Retinal pigment epithelial cell (primary cell): ENCODE results near the gene MYLIP.

Source experiments
- DNase-seq: peaks from one replicate; pipeline ENCODE4 v3.0.0-alpha.2; 2010; ENCODE audit warnings: low read depth
- H3K4me3 ChIP-seq: 2 replicates; pipeline ENCODE4 v1.5.1; 2011; ENCODE audit warnings: mild to moderate bottlenecking, low read length, control low read depth, moderate library complexity
- CTCF ChIP-seq: conservative IDR thresholded peaks from 2 replicates; pipeline ENCODE4 v1.5.1; 2011; ENCODE audit warnings: low read depth, low read length, control low read depth, inconsistent platforms

Gene MYLIP

DNA sequence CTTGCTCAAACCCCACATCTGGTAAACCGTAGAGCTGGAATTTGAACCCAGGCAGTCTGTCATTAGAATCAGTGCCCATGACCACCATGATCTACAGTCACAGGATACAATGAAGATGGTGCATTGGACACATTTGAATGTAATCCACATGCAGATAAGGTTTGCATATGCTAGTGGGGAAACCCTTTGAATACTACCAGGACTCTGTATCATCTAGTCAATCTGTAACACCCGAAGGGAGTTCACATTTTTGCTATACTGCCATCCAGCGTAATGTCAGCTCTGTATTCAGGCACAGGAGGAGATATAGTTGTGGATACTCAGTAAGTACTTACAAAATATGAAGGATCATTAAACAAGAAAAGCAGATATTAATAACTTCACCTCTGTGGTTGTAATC lies 40.5 kb upstream of the MYLIP start:
- no peak for TF ChIP-seq CTCF
- H3K4me3 ChIP-seq = no peak overlapping the region
- DNase-seq = no peak

DNA sequence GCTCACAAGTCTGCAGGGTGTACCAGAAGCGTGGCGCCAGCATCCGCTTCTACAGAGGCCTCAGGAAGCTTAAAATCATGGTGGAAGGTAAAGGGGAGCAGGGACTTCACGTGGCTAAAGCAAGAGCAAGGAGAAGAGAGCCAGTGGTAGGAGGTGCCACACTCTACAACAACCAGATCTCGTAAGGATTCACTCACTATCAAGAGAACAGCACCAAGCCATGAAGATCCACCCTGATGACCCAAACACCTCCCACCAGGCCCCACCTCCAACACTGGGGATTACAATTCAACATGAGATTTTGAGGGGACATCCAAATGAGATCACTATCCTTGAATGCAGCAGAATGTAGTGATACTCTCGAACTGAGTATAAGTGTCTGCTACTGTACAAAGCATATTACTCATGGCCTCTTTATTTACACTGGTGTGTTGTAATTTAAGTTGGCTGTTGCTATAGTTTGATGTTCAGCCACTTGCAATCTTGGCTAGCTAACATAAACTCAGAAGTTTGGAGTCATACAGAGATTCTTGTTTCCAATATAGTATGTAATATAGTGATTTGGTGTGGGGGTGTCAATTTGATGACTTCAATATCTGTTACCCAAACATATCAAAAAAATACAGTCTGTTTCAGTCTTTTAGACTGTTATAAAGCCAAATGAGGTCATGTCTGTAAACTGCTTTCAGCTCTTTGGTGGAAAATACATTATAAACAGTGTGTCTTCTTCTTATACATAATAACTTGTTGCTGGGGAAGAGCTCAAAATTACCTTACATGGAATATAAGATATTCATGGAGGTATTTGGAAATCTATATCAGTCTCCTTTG lies 39.4 kb upstream of the MYLIP start:
- no peak for TF ChIP-seq CTCF
- DNase-seq = no peak
- H3K4me3 ChIP-seq = no peak overlapping the region

DNA sequence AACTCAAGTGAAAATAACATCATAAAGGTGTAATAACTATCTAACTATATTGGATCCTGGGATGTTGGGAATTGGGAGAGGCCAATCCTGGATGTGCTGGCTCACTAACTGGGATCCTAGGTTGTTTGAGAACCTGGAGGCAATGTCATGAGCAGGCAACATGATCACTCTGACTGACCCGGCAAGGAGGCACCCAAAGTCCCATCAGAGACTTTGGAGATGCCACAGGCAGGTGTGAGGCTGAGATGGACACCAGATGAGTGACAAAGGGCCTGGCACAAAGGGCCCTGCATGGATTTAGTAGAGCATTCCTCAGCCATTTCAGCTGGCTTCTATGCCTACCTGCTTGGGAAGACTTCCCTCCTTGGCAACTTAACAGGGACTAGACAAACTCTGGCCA lies 38.4 kb upstream of the MYLIP start:
- no peak for DNase-seq
- no peak overlapping the region for H3K4me3 ChIP-seq
- no peak for TF ChIP-seq CTCF

DNA sequence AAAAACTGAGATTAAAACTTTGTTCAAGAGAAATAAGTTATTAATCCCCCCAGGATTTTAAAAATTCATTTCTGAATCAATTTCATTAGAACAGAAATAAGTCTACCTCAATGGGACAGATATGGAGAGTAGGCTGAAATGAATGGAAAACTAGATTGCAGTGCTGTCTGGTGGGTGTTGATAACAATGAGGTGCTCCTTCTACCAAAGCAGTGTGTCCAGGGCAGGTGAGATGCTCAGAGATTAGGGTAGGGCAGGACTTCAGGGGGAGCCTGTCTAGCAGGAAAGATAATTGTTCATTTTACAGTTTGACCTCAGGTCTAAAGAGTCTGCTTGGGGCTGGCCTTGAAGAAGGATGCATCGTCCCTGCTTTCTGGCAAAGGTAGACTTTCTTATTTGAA lies 38.0 kb upstream of the MYLIP start:
- TF ChIP-seq CTCF = no peak
- no peak for DNase-seq
- H3K4me3 ChIP-seq = no peak overlapping the region

DNA sequence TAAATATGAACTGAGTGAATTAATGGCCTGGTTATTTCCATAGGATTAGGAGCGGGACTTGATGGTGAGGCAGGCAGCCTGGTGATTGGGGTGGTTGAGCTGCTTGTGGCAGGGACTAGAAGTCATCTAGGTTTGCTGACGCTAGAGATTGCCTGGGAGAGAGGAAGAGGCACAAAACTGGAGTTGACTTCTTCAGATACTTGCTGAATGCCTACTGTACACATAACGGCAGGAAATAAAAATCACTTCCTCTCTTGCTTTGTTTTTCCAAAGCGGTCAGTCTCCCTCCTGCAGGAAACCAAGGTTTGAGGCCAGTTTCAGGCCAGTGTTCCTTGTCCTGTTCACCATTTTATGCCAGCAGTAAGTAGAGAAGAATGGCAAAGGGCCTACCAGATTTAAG lies 36.7 kb upstream of the MYLIP start:
- H3K4me3 ChIP-seq = no peak overlapping the region
- DNase-seq = no peak
- TF ChIP-seq CTCF = no peak

- DNase-seq = no peak
- TF ChIP-seq CTCF = no peak
- H3K4me3 ChIP-seq = no peak overlapping the region
These were observed 35.9 kb upstream of the MYLIP start for GRCh38 chr6:16092990-16093389.

DNA sequence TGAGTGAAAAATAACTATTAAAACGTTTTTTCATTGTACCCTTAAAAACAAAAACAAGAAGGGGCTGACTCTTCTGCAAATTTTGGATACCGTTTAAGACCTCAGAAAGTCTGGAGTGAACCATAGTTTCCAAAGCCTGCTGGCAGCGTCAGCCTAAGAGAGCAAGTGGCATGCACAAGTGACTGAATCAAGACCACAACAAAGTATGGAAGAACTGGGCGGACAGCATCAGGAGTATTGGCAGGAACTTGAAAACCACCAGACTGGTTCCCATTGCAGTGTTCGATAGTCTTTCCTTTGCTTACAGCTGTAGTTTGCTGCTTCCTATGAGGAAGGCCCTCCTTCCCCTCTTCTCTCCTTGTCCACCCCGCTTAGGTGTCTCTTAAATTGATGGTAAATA lies 33.7 kb upstream of the MYLIP start:
- no peak for TF ChIP-seq CTCF
- no peak for DNase-seq
- no peak overlapping the region for H3K4me3 ChIP-seq
